Mesendoderm (in vitro differentiated cells): ENCODE measurements around the gene ANKRD39.
A peak's percentile ranks its signal among the peaks of the same experiment; 100 is the strongest.

Experiments
- DNase-seq: peaks from one replicate; pipeline ENCODE4 v3.0.0; 2013
- H2AK5ac ChIP-seq: 2 replicates; pipeline ENCODE4 v1.6.1; 2013; ENCODE audit warnings: low read length, inconsistent platforms
- H2BK120ac ChIP-seq: 2 replicates; pipeline ENCODE4 v1.6.1; 2013; ENCODE audit warnings: low read depth, mild to moderate bottlenecking, low read length, moderate library complexity, mixed read lengths
- H2BK15ac ChIP-seq: replicated peaks from 2 replicates; pipeline ENCODE4 v1.6.1; 2013; ENCODE audit warnings: low read depth, mild to moderate bottlenecking, moderate library complexity
- H2BK5ac ChIP-seq: 2 replicates; pipeline ENCODE4 v1.6.1; 2013; ENCODE audit warnings: low read length, inconsistent platforms
- H3K18ac ChIP-seq: 2 replicates; pipeline ENCODE4 v1.6.1; 2013; ENCODE audit warnings: mild to moderate bottlenecking, low read length, mixed read lengths
- H3K23ac ChIP-seq: one replicate; pipeline ENCODE4 v1.6.1; 2013; ENCODE audit warnings: low read length
- H3K27ac ChIP-seq: 2 replicates; pipeline ENCODE4 v1.5.1; 2013; ENCODE audit warnings: low read depth, mild to moderate bottlenecking, inconsistent platforms, low read length, moderate library complexity
- H3K27me3 ChIP-seq: 2 replicates; pipeline ENCODE4 v1.6.1; 2013; ENCODE audit warnings: low read length, control low read depth, mild to moderate bottlenecking, inconsistent platforms; ENCODE audit not compliant: insufficient read depth, poor library complexity
- H3K36me3 ChIP-seq: 2 replicates; pipeline ENCODE4 v1.6.1; 2013; ENCODE audit warnings: low read length, inconsistent platforms; ENCODE audit not compliant: control insufficient read depth, insufficient read depth
- H3K4ac ChIP-seq: one replicate; pipeline ENCODE4 v1.6.1; 2013; ENCODE audit warnings: low read depth, mild to moderate bottlenecking, low read length, moderate library complexity
- H3K4me1 ChIP-seq: 2 replicates; pipeline ENCODE4 v1.6.1; 2013; ENCODE audit warnings: low read depth, low read length, inconsistent platforms; ENCODE audit not compliant: control insufficient read depth
- H3K4me2 ChIP-seq: 2 replicates; pipeline ENCODE4 v1.6.1; 2013; ENCODE audit warnings: low read length
- H3K4me3 ChIP-seq: 2 replicates; pipeline ENCODE4 v1.5.1; 2013; ENCODE audit warnings: mild to moderate bottlenecking, low read length
- H3K56ac ChIP-seq: one replicate; pipeline ENCODE4 v1.6.1; 2013; ENCODE audit warnings: low read length
- H3K79me1 ChIP-seq: 2 replicates; pipeline ENCODE4 v1.6.1; 2013; ENCODE audit warnings: low read length, inconsistent platforms
- H3K79me2 ChIP-seq: 2 replicates; pipeline ENCODE4 v1.6.1; 2013; ENCODE audit warnings: mild to moderate bottlenecking, low read length; ENCODE audit not compliant: control insufficient read depth, insufficient read depth
- H3K9ac ChIP-seq: 2 replicates; pipeline ENCODE4 v1.6.1; 2013; ENCODE audit warnings: low read length, inconsistent platforms
- H4K5ac ChIP-seq: one replicate; pipeline ENCODE4 v1.6.1; 2013; ENCODE audit warnings: low read length
- H4K8ac ChIP-seq: one replicate; pipeline ENCODE4 v1.6.1; 2013; ENCODE audit warnings: low read depth, mild to moderate bottlenecking, control low read depth, low read length, moderate library complexity
- WGBS: extraction: QIAGEN DNeasy Blood & Tissue Kit; methylation state at CpG from one replicate; pipeline ENCODE4 v1.1.7; 2013; ENCODE audit warnings: low lambda C conversion rate, missing lambda C conversion rate; ENCODE audit not compliant: insufficient coverage; ENCODE audit errors: extremely low coverage; 5-methylcytosine and 5-hydroxymethylcytosine counted together

Gene ANKRD39

GRCh38 chr2:96835830-96836229 is 22.0 kb downstream of the ANKRD39 start:
- Histone ChIP-seq H3K4me3 (no peak overlapping the region), H3K27me3 (no peaks in the 10 kb centered on the region), H3K79me1 (no peaks in the 10 kb centered on the region), H3K23ac (no peak overlapping the region), H3K27ac (no peak overlapping the region), H4K8ac (no peak overlapping the region), H3K36me3 (no peaks in the 10 kb centered on the region), H2BK5ac (no peak overlapping the region), H3K4ac (no peak overlapping the region), H3K79me2 (no peaks in the 10 kb centered on the region), H3K4me2 (no peak overlapping the region), H2AK5ac (no peak overlapping the region), H3K18ac (no peak overlapping the region), H2BK120ac (no peak overlapping the region), H3K4me1 (no peaks in the 10 kb centered on the region), H3K56ac (no peak overlapping the region), H3K9ac (no peak overlapping the region), H4K5ac (no peak overlapping the region), H2BK15ac (no peak overlapping the region)
- no CpG with 5 or more reads among the region's 4 CpGs for WGBS
- no peak for DNase-seq

DNA sequence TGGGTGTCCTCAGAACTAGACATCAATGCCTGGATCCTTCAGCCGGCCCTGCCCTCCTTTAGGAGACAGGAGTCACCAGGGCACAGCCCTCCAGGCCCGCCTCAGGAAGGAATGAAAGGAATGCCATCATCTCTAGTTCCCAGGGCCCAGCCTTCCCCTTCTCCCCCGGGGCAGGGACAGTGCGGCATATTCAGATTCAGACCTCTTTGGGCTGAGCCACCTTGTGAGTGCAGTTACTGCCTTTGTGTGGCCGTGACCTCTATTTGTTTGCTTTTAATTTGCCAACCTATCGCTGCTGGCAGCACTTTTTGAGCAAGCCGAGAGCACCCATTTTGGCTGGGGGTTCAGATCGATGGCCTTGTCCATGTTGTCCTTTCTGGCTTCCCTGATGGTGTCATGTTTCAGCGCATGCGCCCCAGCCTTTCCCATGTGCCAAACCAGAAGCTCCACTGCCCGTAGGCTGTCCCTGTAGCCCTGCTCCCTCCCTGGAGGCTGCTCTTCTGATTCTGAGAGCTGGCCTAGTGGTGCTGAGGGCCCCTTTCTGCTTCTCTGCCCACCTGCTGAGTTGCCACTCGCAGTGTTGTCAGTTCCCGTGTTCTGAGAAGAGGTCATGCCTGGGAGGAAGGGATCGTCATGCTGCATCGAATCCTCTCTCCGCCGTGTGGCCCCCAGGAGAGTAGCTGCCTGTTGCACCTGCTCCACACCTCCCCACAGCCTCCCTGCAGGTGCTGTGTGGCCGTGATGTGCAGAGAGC is 24.9 kb downstream of the ANKRD39 start:
- Histone ChIP-seq H3K4me3 (no peak overlapping the region), H2AK5ac (no peak overlapping the region), H3K4ac (no peak overlapping the region), H2BK120ac (no peak overlapping the region), H2BK15ac (no peak overlapping the region), H3K79me1 (no peaks in the 10 kb centered on the region), H3K23ac (no peak overlapping the region), H3K36me3 (peaks cover 2% of the 10 kb centered on the region), H3K9ac (peak overlapping the region; percentile 38), H3K4me1 (no peaks in the 10 kb centered on the region), H4K5ac (no peak overlapping the region), H3K79me2 (no peaks in the 10 kb centered on the region), H3K18ac (no peak overlapping the region), H4K8ac (no peak overlapping the region), H3K27me3 (no peaks in the 10 kb centered on the region), H3K27ac (no peak overlapping the region), H3K56ac (peak overlapping the region; percentile 17), H3K4me2 (peak overlapping the region; percentile 15), H2BK5ac (no peak overlapping the region)
- no CpG with 5 or more reads among the region's 18 CpGs for WGBS
- peak; percentile 95 for DNase-seq

DNA sequence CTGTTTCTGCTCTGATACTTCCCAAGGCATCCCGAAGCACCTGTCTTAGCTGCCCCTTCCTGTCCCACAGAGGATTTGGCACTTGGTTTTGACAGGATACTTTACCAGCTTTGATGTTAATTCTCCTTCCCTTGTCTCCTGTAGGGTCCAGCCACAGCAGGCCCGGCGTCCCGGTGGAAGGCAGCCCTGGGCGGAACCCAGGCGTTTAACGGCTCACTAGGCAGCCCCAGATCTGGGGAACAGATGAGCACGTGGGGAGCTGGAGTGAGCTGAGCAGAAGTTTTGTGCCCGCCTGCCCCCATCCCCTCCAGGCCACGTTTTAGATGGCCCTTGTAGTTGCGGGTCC is 25.4 kb downstream of the ANKRD39 start:
- no CpG with 5 or more reads among the region's 11 CpGs for WGBS
- H3K23ac ChIP-seq: no peak overlapping the region
- H3K4me3 ChIP-seq: no peak overlapping the region
- no peak overlapping the region for H2BK15ac ChIP-seq
- no peak overlapping the region for H4K5ac ChIP-seq
- no peak overlapping the region for H2AK5ac ChIP-seq
- H3K27ac ChIP-seq: no peak overlapping the region
- no peaks in the 10 kb centered on the region for H3K79me1 ChIP-seq
- H3K4me2 ChIP-seq: no peak overlapping the region
- no peak overlapping the region for H2BK5ac ChIP-seq
- H2BK120ac ChIP-seq: no peak overlapping the region
- no peaks in the 10 kb centered on the region for H3K4me1 ChIP-seq
- peak overlapping the region; percentile 38 for H3K9ac ChIP-seq
- DNase-seq: no peak
- no peaks in the 10 kb centered on the region for H3K79me2 ChIP-seq
- H3K4ac ChIP-seq: no peak overlapping the region
- peaks cover 4% of the 10 kb centered on the region for H3K36me3 ChIP-seq
- H4K8ac ChIP-seq: no peak overlapping the region
- no peak overlapping the region for H3K56ac ChIP-seq
- no peaks in the 10 kb centered on the region for H3K27me3 ChIP-seq
- H3K18ac ChIP-seq: no peak overlapping the region

DNA sequence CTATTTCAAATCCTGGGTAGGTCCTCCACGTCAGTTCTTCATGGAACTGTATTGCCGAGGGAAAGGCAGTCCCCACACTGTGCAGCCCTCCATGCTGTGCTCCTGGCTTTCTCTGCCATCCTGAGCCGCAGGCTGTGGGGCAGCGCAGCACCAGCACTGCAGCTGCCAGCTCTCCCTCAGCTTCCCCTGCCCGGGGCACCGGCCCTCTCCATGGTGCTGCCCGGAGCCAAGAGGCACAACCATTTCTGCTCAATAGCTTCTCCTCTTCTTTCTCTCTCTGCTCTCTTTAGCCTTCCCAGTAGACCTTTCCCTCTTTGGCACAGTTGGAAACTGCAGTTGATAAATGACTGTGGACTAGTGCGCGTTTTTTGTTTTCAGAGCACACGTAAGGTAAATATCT is 26.1 kb downstream of the ANKRD39 start:
- Histone ChIP-seq H2BK120ac (no peak overlapping the region), H3K4me1 (no peaks in the 10 kb centered on the region), H3K27ac (no peak overlapping the region), H2BK15ac (no peak overlapping the region), H3K23ac (no peak overlapping the region), H3K4me2 (no peak overlapping the region), H2AK5ac (no peak overlapping the region), H3K4me3 (no peak overlapping the region), H3K18ac (no peak overlapping the region), H2BK5ac (no peak overlapping the region), H3K79me2 (no peaks in the 10 kb centered on the region), H4K5ac (no peak overlapping the region), H3K27me3 (no peaks in the 10 kb centered on the region), H3K56ac (no peak overlapping the region), H3K36me3 (peaks cover 4% of the 10 kb centered on the region), H3K4ac (no peak overlapping the region), H3K79me1 (no peaks in the 10 kb centered on the region), H3K9ac (no peak overlapping the region), H4K8ac (no peak overlapping the region)
- WGBS: no CpG with 5 or more reads among the region's 10 CpGs
- DNase-seq: peak; percentile 27

DNA sequence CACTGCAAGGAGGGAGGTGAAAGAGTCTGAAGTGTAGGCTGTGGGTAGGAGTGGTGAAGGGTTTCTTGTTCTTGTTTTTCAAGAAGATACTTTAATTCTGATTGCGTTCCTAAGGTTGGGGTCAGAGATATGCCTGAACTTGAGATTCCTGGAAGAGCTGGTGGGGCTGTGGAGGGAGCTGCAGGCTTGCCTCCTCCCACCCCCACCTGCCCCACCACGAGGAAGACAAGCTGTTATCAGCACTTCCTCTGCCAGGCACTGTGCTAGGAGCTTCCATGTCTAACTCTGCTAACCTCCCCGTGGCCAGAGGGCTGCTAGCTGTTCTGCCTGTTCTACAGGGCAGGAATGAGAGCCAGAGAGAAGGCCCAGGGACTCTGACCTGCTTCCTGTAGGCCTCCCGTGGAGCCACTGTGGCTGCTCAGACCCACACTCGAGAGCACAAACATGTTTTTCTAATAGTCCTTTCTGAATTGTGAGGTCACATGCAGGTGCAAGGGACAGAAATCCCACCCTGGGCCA is 27.7 kb downstream of the ANKRD39 start:
- H3K18ac ChIP-seq: no peak overlapping the region
- no peak overlapping the region for H3K56ac ChIP-seq
- WGBS: no CpG with 5 or more reads among the region's 5 CpGs
- no peak overlapping the region for H3K4me3 ChIP-seq
- no peak overlapping the region for H2AK5ac ChIP-seq
- DNase-seq: no peak
- H3K79me2 ChIP-seq: no peaks in the 10 kb centered on the region
- no peaks in the 10 kb centered on the region for H3K79me1 ChIP-seq
- H3K36me3 ChIP-seq: peaks cover 4% of the 10 kb centered on the region
- H3K9ac ChIP-seq: no peak overlapping the region
- H3K4me1 ChIP-seq: no peaks in the 10 kb centered on the region
- no peak overlapping the region for H2BK120ac ChIP-seq
- no peak overlapping the region for H3K4me2 ChIP-seq
- H3K23ac ChIP-seq: no peak overlapping the region
- no peak overlapping the region for H4K8ac ChIP-seq
- no peak overlapping the region for H4K5ac ChIP-seq
- no peak overlapping the region for H3K27ac ChIP-seq
- no peaks in the 10 kb centered on the region for H3K27me3 ChIP-seq
- H3K4ac ChIP-seq: no peak overlapping the region
- no peak overlapping the region for H2BK15ac ChIP-seq
- H2BK5ac ChIP-seq: no peak overlapping the region

DNA sequence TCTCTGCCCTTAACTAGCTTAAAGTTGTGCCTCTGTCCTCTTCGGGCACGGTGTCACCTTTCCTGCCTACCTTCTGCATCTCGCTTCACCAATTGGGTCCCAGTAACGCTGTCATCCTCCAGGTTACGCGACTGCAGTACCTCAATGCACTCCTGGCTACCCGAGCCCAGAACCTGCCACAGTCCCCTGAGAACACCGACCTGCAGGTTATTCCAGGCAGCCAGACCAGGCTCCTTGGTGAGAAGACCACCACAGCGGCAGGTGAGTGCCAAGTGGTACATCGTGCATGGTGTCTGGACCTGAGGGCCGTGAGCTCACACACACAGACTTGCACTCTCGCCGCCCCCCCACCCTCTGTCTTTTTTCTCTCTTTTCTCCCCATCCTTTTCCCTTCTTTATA is 28.9 kb downstream of the ANKRD39 start:
- no peak overlapping the region for H3K23ac ChIP-seq
- H2BK15ac ChIP-seq: no peak overlapping the region
- H3K9ac ChIP-seq: no peak overlapping the region
- H2BK120ac ChIP-seq: no peak overlapping the region
- H3K4me3 ChIP-seq: no peak overlapping the region
- H3K4me2 ChIP-seq: no peak overlapping the region
- no peak overlapping the region for H4K5ac ChIP-seq
- DNase-seq: no peak
- peaks cover 1% of the 10 kb centered on the region for H3K79me2 ChIP-seq
- no peak overlapping the region for H2BK5ac ChIP-seq
- peaks cover 2% of the 10 kb centered on the region for H3K79me1 ChIP-seq
- no peak overlapping the region for H3K4ac ChIP-seq
- H3K27ac ChIP-seq: no peak overlapping the region
- H3K27me3 ChIP-seq: no peaks in the 10 kb centered on the region
- no peak overlapping the region for H2AK5ac ChIP-seq
- H3K4me1 ChIP-seq: no peaks in the 10 kb centered on the region
- no CpG with 5 or more reads among the region's 13 CpGs for WGBS
- H3K36me3 ChIP-seq: peaks cover 4% of the 10 kb centered on the region
- no peak overlapping the region for H3K56ac ChIP-seq
- H4K8ac ChIP-seq: no peak overlapping the region
- H3K18ac ChIP-seq: no peak overlapping the region
